CD4-positive, alpha-beta T cell treated with Interleukin-4 for 1 hour (primary cell): Measurements from ENCODE around the gene LAMA4.
A peak's percentile ranks its signal among the peaks of the same experiment; 100 is the strongest.
"Not testable (repeated sequence)": the region's sequence is repeated elsewhere in the genome, so short reads cannot be mapped to it uniquely, and the experiment has no call there.

Experiments
- DNase-seq, 2 donors: peaks; one replicate each; pipeline ENCODE4 v3.0.0-alpha.2; 2020 to 2022

The LAMA4 gene

GRCh38 chr6:112130878-112131277 is 123.5 kb downstream of the LAMA4 start:
- DNase-seq: no peak

DNA sequence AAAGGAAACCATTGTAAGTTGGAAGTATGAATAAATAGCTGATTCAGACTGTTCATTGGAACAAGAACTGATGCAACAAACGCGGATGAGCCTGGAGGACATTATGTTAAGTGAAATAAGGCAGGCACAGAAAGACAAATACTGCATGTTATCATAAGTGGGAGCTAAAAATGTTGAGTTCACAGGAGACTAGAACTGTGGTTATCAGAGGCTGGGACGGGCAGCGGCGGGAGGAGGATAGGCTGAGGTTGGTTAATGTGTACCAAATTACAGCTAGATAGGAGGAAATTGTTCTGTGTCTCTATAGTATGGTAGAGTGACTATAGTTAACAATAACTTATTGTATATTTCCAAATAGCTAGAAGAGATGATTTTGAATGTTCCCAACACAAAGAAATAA is 126.2 kb downstream of the LAMA4 start:
- DNase-seq: no peak

DNA sequence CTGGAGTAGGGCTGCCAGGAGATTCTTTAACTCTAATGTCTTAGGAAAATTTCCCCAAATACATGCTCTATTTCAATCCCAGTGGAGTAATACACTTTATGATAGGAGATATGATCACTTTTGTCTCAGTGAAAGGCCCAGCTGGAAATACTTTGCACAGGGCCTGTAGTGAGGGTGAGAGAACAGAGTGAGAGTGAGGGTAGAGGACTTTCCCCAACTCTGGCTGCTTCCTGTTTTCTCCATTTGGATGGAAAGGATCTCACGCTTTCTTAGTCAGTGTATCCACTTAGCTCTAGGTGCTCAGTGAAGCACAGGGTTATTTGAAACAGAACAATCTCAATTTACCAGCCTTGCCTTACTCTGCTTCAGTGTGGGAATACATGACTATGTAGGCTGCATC is 130.4 kb downstream of the LAMA4 start:
- no peak for DNase-seq

DNA sequence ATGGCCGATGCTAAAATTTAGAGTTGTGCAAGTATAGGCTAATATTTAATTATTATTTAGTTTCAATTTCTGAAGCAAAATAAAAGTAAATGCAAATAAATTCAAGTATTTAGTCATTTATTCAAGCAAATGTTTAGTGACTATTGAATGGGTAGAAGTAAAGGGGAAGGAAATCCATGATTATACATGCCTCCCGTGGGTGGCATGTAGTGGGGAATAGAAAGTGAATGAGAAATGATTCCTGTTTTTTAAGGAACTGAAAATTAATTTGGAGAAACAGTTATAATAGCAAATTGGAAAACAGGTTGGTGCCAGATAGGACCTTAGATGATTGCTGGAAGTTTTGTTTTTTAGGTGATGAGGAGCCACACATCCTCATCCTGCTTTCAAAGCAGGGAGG is 131.6 kb downstream of the LAMA4 start:
- DNase-seq: no peak

- DNase-seq: no peak
These were observed 136.3 kb downstream of the LAMA4 start for GRCh38 chr6:112118034-112118433.

GRCh38 chr6:112117554-112117953 is 136.8 kb downstream of the LAMA4 start:
- no peak for DNase-seq

GRCh38 chr6:112116221-112116620 is 138.1 kb downstream of the LAMA4 start:
- no peak for DNase-seq

GRCh38 chr6:112114577-112115223 is 139.7 kb downstream of the LAMA4 start:
- no peak for DNase-seq

- DNase-seq: no peak
These were observed 140.4 kb downstream of the LAMA4 start for GRCh38 chr6:112113918-112114317.

GRCh38 chr6:112113431-112113830 is 140.9 kb downstream of the LAMA4 start:
- no peak for DNase-seq

GRCh38 chr6:112109262-112109661 is 145.1 kb downstream of the LAMA4 start:
- DNase-seq: no peak

DNA sequence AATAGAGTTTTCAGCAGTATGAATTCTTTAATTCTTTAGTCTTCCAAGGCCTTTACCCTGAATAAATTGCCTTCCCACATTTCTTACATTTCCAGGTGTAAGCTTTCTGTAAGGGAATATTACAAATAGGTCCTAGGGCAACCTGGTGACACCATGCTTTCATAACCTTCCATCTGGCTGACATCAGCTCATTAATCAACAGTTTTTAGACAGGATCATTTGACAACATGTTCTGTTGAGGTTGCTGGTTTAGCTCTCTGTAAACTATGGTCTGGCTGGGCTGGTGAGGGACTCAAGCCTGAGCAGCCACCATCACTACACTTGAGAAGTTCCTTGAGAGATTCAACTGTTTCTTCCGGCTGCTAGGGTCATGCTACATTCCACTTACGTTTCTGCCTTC is 147.8 kb downstream of the LAMA4 start:
- no peak for DNase-seq

DNA sequence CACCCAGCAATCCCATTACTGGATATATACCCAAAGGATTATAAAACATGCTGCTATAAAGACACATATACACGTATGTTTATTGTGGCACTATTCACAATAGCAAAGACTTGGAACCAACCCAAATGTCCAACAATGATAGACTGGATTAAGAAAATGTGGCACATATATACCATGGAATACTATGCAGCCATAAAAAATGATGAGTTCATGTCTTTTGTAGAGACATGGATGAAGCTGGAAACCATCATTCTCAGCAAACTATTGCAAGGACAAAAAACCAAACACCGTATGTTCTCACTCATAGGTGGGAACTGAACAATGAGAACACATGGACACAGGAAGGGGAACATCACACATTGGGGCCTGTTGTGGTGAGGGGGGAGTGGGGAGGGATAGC is 148.3 kb downstream of the LAMA4 start:
- DNase-seq: not testable (repeated sequence)

- no peak for DNase-seq
These were observed 153.8 kb downstream of the LAMA4 start for GRCh38 chr6:112100561-112100960.

- no peak for DNase-seq
These were observed 157.5 kb downstream of the LAMA4 start for GRCh38 chr6:112096901-112097300.

- DNase-seq: no peak
These were observed 166.5 kb downstream of the LAMA4 start for GRCh38 chr6:112087916-112088315.

- DNase-seq: peak; percentile 95 to 97
These were observed 167.0 kb downstream of the LAMA4 start, which contains the start of the genes FAM229B and TUBE1 for GRCh38 chr6:112087136-112087911. TSS of gene FAM229B (plus strand) at chr6:112087591. CDS start at chr6:112099284, 11,693 bp downstream. TSS of gene TUBE1 (minus strand) at chr6:112087482. CDS start at chr6:112087434, 48 bp downstream.

- no peak for DNase-seq
These were observed 167.6 kb downstream of the LAMA4 start for GRCh38 chr6:112086744-112087135.

DNA sequence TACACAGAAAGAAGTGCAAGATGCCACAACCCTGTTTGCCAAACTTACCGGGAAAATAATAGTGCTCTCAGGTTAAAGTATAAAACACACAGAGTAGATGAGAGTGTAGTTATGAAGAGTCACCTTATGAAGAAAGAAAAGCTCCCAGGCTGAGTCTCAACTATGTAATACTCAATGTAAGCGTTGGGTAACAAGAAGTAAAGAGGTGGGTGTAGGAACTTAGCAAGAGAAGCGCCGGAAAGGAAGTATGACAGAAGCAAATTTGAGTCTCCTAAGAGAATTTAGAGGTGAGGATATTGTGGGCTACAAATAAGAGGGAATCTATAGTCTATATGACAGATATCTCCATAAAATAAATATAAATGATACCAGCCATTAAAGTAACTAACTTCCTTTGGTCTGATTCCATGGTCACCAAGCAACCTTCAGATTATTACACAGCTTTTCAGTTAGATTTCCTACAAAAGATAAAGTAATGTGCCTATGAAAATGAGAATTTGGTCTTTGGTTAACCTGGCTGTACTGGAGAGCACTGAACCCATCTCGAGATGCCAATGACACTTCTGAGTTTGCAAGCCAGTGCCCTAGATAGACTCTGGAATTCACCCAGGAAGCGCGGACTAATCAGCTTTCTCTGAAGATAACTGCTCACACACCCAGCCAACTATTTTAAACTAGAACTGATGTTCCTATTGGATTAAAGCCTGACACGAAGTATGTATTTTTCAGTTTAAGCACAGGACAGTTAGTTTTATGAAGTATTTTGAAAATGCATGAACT is 168.9 kb downstream of the LAMA4 start:
- no peak for DNase-seq

DNA sequence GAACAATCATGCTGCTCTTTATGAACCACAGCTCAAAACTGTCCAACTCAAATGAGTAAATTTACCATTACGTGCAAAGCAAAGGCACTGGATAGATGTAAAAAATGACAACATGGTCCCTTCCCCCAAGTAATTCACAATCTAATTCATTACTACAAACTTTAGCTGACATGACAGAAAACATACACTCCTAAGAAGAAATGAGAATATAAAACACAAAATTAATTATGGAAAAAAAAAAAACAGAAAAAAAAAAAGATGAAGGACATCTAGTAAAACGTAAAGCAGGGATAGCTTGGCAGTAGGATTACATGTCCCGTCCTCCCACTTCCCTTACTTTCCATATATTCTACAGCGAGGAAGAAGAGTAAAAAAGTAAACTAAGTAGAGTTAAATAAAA is 172.8 kb downstream of the LAMA4 start:
- no peak for DNase-seq

- DNase-seq: no peak
These were observed 187.8 kb downstream of the LAMA4 start for GRCh38 chr6:112066606-112067005.

DNA sequence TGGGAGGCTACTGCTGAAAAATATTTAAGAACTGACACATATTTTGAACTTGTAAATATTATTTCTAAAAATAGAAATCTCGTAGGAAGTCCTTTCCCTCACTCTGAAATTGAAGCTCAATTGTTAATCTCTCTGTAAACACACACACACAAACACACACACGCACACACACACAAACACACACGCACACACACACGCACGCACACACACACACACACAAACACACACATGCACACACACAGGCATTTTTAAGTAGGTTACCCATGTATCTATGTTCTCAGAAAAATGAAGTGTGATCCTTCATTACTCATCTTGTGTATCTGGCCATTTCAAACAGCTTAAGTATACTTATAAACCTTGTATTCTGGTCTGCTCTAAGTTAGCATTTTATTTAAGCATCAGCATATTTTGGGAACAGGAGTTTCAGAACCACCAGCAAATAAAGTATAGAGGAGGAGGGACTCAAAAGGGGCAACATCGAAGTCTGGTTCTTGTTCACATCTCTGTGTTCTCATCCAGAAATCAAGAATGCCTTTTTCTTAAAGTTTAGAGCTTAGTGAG is 188.9 kb downstream of the LAMA4 start:
- DNase-seq: no peak

DNA sequence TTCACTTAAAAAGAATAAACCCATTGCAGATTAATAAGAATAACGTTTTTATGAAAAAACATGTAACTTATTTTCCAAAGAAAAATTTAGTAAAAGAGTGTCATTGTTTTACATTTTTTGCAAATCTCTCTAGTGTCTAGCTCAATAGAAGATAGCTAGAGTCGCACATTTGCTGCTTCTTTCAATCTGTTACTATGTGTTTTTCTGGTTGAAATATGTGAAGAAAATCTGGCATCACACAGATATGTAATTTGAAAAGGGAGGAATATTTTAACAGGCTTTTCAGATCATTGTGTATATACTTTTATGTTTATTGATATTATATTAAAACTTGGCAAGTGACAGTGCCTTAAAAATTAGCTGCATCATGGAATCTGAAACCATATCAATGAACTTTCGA is 191.4 kb downstream of the LAMA4 start:
- DNase-seq: no peak
